Kidney (tissue), 14 donors: ENCODE data around the gene TRRAP. TPM values are rescaled to one million over a fixed set of nuclear protein-coding genes. Genes with fewer than 3 reads are reported as not detected.

Experiments used
- DNase-seq, 5 donors: peaks; one replicate each; pipeline ENCODE4 v3.0.0-alpha.2; 2013 to 2020
- FAIRE-seq: peaks from 2 replicates; lab custom pipeline; 2012; peaks lifted over from hg19 to GRCh38; lab: Jason Lieb, UNC
- H3K27ac ChIP-seq, 2 donors: one replicate each; pipeline ENCODE4 v1.7.0; 2013; ENCODE audit warnings: low read depth in 2 of 2, low read length in 2 of 2, inconsistent platforms in 1 of 2
- H3K27me3 ChIP-seq: one replicate; pipeline ENCODE4 v1.7.1; 2013; ENCODE audit warnings: low read length, inconsistent platforms; ENCODE audit not compliant: control insufficient read depth, insufficient read depth
- H3K36me3 ChIP-seq, 3 donors: one replicate each; pipeline versions ENCODE4 v1.7.0 to v1.7.1; 2013; ENCODE audit warnings: low read length in 3 of 3, control low read depth in 1 of 3, inconsistent platforms in 1 of 3; ENCODE audit not compliant: insufficient read depth in 3 of 3, control insufficient read depth in 2 of 3
- H3K4me1 ChIP-seq, 3 donors: one replicate each; pipeline versions ENCODE4 v1.7.0 to v1.7.1; 2013; ENCODE audit warnings: low read length in 3 of 3, inconsistent platforms in 1 of 3, low read depth in 1 of 3; ENCODE audit not compliant: control insufficient read depth in 2 of 3, insufficient read depth in 2 of 3
- H3K4me3 ChIP-seq, 3 donors: one replicate each; pipeline versions ENCODE4 v1.7.0 to v1.8.1; 2013; ENCODE audit warnings: low read length in 3 of 3, control low read depth in 1 of 3, inconsistent platforms in 1 of 3
- H3K9ac ChIP-seq, 3 donors: one replicate each; pipeline versions ENCODE4 v1.7.0 to v1.7.1; 2013; ENCODE audit warnings: low read length in 3 of 3, control low read depth in 1 of 3, inconsistent platforms in 1 of 3
- H3K9me3 ChIP-seq, 3 donors: one replicate each; pipeline versions ENCODE4 v1.7.0 to v1.7.1; 2013; ENCODE audit warnings: low read length in 3 of 3, control low read depth in 1 of 3, inconsistent platforms in 1 of 3; ENCODE audit not compliant: control insufficient read depth in 2 of 3, insufficient read depth in 1 of 3
- intact Hi-C: fragments of 100-400 bp; cut with DNase I; formaldehyde crosslinking; loops from one replicate; pipeline ENCODE4 v1.11.1; 2022
- polyA plus RNA-seq: library from polyadenylated mRNA; stranded (reverse); fragments of 350-450 nt; fragmentation: Illumina TruSeq; extraction: RNeasy Lipid Tissue Mini Kit (QIAGEN cat#74804); gene quantifications from one replicate; pipeline ENCODE4 v1.2.3, GENCODE V29; 2014; ENCODE audit warnings: low read depth, low replicate concordance; ENCODE audit not compliant: insufficient read depth
- total RNA-seq: library from RNA; stranded (reverse); fragmentation: NEBNext Ultra II Directional; extraction: Animal tissue kit (Norgen Biotek cat#: 25700); gene quantifications from one replicate; pipeline ENCODE4 v1.2.1, GENCODE V29; 2021
- TF ChIP-seq, protein P1 (sequence below): IDR thresholded peaks from 3 replicates; pipeline ENCODE4 v1.5.1; 2012; ENCODE audit warnings: mild to moderate bottlenecking, moderate library complexity, borderline replicate concordance; ENCODE audit not compliant: insufficient read depth; ENCODE audit errors: extremely low read depth
- donor health status: control.
- donor health status: control.
- donor health status: control.
- donor health status: control.
- donor health status: control.
- donor health status: DM: yes; HTN: yes; CAD: no.
- donor health status: Normal renal cell carcinoma (clear cell type).

Gene TRRAP
- total and polyA plus RNA-seq, 2 donors from 2014 or later, result 7.0 to 47.7 TPM

- FAIRE-seq, result no peak
- DNase-seq, result no peak
These were observed 169.3 kb downstream of the TRRAP start for GRCh38 chr7:99047526-99048077.

DNA sequence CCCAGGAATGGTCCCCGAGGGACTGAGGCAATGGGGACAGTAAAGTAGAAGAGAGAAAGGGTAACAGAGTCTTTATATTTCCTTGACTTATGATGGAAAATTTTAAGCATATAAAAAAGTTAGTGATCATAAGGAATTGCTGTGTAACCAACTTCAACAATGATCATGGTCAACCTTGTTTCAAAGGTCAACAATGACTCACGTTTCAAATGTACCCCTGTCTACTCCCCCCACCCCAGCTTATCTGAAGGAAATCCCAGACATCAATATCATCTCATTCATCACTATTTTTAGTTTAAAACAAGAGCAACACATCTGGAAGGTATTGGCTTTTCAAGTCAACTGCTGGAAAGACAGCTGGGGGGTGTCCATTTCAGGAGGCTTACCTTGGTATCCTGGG lies 172.6 kb downstream of the TRRAP start:
- Histone ChIP-seq H3K9me3 (no peaks in the 10 kb centered on the region), H3K4me1 (no peaks in the 10 kb centered on the region), H3K27ac (no peak overlapping the region), H3K36me3 (peaks cover 2 to 30% (median 21%) of the 10 kb centered on the region in 3 donors), H3K4me3 (no peak overlapping the region), H3K9ac (no peak overlapping the region), H3K27me3 (no peaks in the 10 kb centered on the region)
- no peak for FAIRE-seq
- TF ChIP-seq, protein P1, sequence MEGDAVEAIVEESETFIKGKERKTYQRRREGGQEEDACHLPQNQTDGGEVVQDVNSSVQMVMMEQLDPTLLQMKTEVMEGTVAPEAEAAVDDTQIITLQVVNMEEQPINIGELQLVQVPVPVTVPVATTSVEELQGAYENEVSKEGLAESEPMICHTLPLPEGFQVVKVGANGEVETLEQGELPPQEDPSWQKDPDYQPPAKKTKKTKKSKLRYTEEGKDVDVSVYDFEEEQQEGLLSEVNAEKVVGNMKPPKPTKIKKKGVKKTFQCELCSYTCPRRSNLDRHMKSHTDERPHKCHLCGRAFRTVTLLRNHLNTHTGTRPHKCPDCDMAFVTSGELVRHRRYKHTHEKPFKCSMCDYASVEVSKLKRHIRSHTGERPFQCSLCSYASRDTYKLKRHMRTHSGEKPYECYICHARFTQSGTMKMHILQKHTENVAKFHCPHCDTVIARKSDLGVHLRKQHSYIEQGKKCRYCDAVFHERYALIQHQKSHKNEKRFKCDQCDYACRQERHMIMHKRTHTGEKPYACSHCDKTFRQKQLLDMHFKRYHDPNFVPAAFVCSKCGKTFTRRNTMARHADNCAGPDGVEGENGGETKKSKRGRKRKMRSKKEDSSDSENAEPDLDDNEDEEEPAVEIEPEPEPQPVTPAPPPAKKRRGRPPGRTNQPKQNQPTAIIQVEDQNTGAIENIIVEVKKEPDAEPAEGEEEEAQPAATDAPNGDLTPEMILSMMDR, result no peak
- intact Hi-C loops, result no loop called here
- DNase-seq, result no peak

More at GRCh38 chr7:99047526-99048077, 169.3 kb downstream of the TRRAP start:
- no peak overlapping the region for H3K27ac ChIP-seq
- H3K36me3 ChIP-seq, result peaks cover 4 to 36% (median 35%) of the 10 kb centered on the region in 3 donors
- TF ChIP-seq, protein P1, result no peak
- no peak overlapping the region for H3K9ac ChIP-seq
- no peaks in the 10 kb centered on the region for H3K27me3 ChIP-seq
- intact Hi-C loops, result no loop called here
- no peak overlapping the region for H3K4me3 ChIP-seq
- H3K4me1 ChIP-seq, result peaks cover 0 to 4% (median 0%) of the 10 kb centered on the region in 3 donors
- no peaks in the 10 kb centered on the region for H3K9me3 ChIP-seq

- intact Hi-C loops, result no loop called here
- Histone ChIP-seq H3K36me3 (peaks cover 2 to 21% (median 13%) of the 10 kb centered on the region in 3 donors), H3K27ac (no peak overlapping the region), H3K9me3 (no peaks in the 10 kb centered on the region), H3K4me1 (no peaks in the 10 kb centered on the region), H3K4me3 (no peak overlapping the region), H3K9ac (no peak overlapping the region), H3K27me3 (no peaks in the 10 kb centered on the region)
- TF ChIP-seq, protein P1, result no peak
- FAIRE-seq (no peak), DNase-seq (no peak)
These were observed 176.4 kb downstream of the TRRAP start for GRCh38 chr7:99054781-99055180.
